Measurements from ENCODE around the gene MCUB.

DNA sequence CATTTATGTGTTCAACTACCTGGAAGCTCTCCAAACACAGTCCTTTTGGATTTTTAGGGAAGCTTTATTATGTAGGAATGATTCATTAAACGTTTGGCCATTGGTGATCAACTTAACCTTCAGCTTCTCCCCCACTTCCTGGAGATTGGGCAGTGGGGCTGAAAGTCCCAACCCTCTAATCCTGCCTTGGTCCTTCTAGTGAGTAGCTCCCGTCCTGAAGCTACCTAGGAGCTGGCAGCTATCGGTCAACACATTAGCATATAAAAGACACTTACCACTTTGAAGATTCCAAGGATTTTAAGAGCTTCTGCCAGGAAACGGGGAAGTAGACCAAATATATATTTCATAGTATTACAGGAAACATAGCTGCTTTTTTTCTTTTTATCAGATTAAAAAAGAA is 69.7 kb downstream of the MCUB start:
- TF ChIP-seq YY1 (IDR thresholded peaks at IDR 0.05; ENCODE audit: insufficient read depth, insufficient read length) (no peak), ZNF274 (IDR thresholded peaks at IDR 0.05; ENCODE audit: low read depth, low read length) (no peak), SUZ12 (IDR thresholded peaks at IDR 0.05; ENCODE audit: extremely low read depth, insufficient read depth, insufficient read length) (no peak)
